ENCODE measurements around the gene ELFN2. TPM values are rescaled to one million over a fixed set of nuclear protein-coding genes. Genes with fewer than 3 reads are reported as not detected.

Gene ELFN2
- total RNA-seq, 4 donors from 2014 or later, result 0.30 to 0.76 TPM; not detected in 2

DNA sequence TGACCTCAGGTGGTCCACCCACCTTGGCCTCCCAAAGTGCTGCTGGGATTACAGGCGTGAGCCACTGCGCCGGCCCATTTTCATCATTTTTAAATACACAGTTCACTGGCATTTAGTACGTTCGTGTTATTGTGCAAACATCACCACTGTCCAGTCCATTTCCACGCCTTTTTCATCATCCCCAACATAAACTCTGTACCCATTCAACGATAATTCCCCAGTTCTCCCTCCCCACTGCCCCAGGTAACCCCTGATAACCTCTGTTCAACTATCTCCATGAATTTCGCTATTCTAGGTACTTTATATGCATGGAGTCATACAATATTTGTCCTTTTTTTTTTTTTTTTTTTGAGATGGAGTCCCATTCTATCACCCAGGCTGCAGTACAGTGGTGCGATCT, 18.2 kb upstream of the ELFN2 start:
- Histone ChIP-seq H3K27me3 (no peaks in the 10 kb centered on the region), H3K4me3 (no peak overlapping the region), H3K9me3 (no peaks in the 10 kb centered on the region), H3K4me1 (no peaks in the 10 kb centered on the region), H3K36me3 (no peaks in the 10 kb centered on the region), H3K27ac (no peak overlapping the region)
- TF ChIP-seq, protein P1, sequence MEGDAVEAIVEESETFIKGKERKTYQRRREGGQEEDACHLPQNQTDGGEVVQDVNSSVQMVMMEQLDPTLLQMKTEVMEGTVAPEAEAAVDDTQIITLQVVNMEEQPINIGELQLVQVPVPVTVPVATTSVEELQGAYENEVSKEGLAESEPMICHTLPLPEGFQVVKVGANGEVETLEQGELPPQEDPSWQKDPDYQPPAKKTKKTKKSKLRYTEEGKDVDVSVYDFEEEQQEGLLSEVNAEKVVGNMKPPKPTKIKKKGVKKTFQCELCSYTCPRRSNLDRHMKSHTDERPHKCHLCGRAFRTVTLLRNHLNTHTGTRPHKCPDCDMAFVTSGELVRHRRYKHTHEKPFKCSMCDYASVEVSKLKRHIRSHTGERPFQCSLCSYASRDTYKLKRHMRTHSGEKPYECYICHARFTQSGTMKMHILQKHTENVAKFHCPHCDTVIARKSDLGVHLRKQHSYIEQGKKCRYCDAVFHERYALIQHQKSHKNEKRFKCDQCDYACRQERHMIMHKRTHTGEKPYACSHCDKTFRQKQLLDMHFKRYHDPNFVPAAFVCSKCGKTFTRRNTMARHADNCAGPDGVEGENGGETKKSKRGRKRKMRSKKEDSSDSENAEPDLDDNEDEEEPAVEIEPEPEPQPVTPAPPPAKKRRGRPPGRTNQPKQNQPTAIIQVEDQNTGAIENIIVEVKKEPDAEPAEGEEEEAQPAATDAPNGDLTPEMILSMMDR (IDR thresholded peaks at IDR 0.05), result no peak
- no peak for TF ChIP-seq POLR2A (IDR thresholded peaks at IDR 0.05)
- intact Hi-C loops (cut with DNase I; ENCODE audit: low total_unique reads), result no loop called here
- no peak for DNase-seq

DNA sequence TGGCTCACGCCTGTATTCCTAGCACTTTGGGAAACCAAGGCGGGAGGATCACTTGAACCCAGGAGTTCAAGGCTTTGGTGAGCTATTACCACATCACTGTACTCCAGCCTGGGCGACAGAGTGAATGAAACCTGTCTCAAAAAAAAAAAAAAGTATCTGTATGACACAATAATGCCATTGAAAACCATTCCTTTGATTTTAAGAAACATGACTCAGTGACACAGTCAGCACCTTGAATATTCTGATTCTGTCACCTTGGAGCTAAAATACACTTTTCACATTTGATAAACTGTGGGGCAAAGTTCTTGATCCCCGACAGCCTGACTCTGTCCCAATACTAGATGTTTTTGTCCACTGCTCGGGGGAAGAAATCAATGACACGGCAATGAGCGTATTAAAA, 16.7 kb upstream of the ELFN2 start:
- H3K4me3 ChIP-seq, result no peak overlapping the region
- H3K9me3 ChIP-seq, result no peaks in the 10 kb centered on the region
- no peak for DNase-seq
- TF ChIP-seq, protein P1 (IDR thresholded peaks at IDR 0.05), result no peak
- no peak for TF ChIP-seq POLR2A (IDR thresholded peaks at IDR 0.05)
- H3K27me3 ChIP-seq, result no peaks in the 10 kb centered on the region
- intact Hi-C loops (cut with DNase I; ENCODE audit: low total_unique reads), result no loop called here
- H3K36me3 ChIP-seq, result no peaks in the 10 kb centered on the region
- H3K4me1 ChIP-seq, result no peaks in the 10 kb centered on the region
- H3K27ac ChIP-seq, result no peak overlapping the region

DNA sequence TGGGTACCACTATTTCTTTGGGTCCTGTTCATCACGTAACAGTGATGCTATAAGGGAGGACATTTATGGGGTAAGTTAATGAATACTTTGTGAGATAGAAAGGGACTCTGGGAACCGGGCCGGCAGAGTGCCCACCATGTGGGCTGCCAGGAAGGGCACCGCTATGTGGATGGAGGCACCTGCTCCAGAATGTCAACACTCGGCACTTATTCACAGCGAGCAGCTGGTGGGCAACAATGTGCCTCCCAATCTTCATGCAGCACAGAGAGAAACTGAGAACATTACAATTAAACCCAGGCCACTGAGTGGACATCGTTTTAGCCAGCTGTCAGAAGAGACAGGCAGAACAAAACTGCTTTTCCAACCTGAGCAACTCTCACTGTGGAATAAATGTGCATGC, 15.8 kb upstream of the ELFN2 start:
- Histone ChIP-seq H3K27ac (no peak overlapping the region), H3K4me1 (no peaks in the 10 kb centered on the region), H3K4me3 (no peak overlapping the region), H3K36me3 (no peaks in the 10 kb centered on the region), H3K27me3 (no peaks in the 10 kb centered on the region), H3K9me3 (no peaks in the 10 kb centered on the region)
- TF ChIP-seq, protein P1 (IDR thresholded peaks at IDR 0.05), result no peak
- no peak for TF ChIP-seq POLR2A (IDR thresholded peaks at IDR 0.05)
- intact Hi-C loops (cut with DNase I; ENCODE audit: low total_unique reads), result no loop called here
- no peak for DNase-seq

GRCh38 chr22:37442537-37442936, 15.3 kb upstream of the ELFN2 start:
- Histone ChIP-seq H3K4me3 (no peak overlapping the region), H3K4me1 (no peaks in the 10 kb centered on the region), H3K27me3 (no peaks in the 10 kb centered on the region), H3K9me3 (no peaks in the 10 kb centered on the region), H3K27ac (no peak overlapping the region), H3K36me3 (no peaks in the 10 kb centered on the region)
- intact Hi-C loops (cut with DNase I; ENCODE audit: low total_unique reads), result no loop called here
- TF ChIP-seq POLR2A (IDR thresholded peaks at IDR 0.05), result no peak
- DNase-seq, result no peak

DNA sequence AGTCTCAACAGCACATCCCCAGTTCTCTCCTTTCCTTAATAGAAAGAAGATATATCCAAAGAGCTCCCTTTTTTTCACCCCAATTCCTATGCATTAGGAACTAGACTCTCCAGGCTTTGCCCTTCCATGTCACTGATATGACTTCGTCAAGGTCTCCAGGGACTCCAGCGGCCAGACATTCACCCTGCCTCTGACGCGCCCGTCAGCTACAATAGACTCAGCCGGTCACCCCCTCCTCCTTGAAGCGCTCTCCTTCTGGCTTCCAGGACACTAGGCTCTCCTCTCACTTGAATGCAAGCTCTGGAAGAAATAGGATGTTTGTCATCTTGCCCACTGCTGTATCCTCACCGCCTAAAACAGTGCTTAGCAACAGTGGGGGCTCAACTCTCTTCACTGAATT, 14.9 kb upstream of the ELFN2 start:
- H3K27me3 ChIP-seq, result no peaks in the 10 kb centered on the region
- no peaks in the 10 kb centered on the region for H3K4me1 ChIP-seq
- intact Hi-C loops (cut with DNase I; ENCODE audit: low total_unique reads), result no loop called here
- no peak overlapping the region for H3K27ac ChIP-seq
- DNase-seq, result no peak
- H3K4me3 ChIP-seq, result no peak overlapping the region
- H3K9me3 ChIP-seq, result no peaks in the 10 kb centered on the region
- no peaks in the 10 kb centered on the region for H3K36me3 ChIP-seq
- no peak for TF ChIP-seq POLR2A (IDR thresholded peaks at IDR 0.05)
- TF ChIP-seq, protein P1 (IDR thresholded peaks at IDR 0.05), result no peak

DNA sequence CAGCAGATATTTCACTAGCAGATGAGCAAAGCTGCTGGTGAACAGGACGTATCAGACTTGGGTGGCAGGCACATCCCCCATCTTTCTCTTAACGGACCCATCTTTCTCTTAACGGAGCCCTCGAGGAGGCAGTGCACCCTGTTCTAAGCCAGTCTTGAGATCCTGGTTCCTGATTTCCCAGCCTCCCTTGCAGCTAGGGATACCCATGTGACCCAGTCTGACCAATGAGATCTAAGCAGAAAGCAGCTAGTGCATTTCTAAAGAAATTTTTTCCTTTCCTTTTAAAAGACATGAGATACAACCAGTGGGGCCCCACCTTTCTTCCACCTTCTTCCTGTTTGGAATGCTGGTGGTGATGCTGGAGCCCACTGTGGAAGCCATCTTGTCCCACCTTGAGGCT, 13.6 kb upstream of the ELFN2 start:
- Histone ChIP-seq H3K9me3 (no peaks in the 10 kb centered on the region), H3K36me3 (no peaks in the 10 kb centered on the region), H3K27ac (no peak overlapping the region), H3K4me1 (no peaks in the 10 kb centered on the region), H3K27me3 (no peaks in the 10 kb centered on the region), H3K4me3 (no peak overlapping the region)
- TF ChIP-seq, protein P1 (IDR thresholded peaks at IDR 0.05), result no peak
- no peak for TF ChIP-seq POLR2A (IDR thresholded peaks at IDR 0.05)
- no peak for DNase-seq
- intact Hi-C loops (cut with DNase I; ENCODE audit: low total_unique reads), result no loop called here
